Measurements from ENCODE around the gene PEX6.

GRCh38 chr6:42962502-42963178, 16.3 kb downstream of the PEX6 start:
- TF ChIP-seq CTCF (IDR thresholded peaks at IDR 0.05) (no peak), POLR2AphosphoS5 (IDR thresholded peaks at IDR 0.05) (no peak)

All from breast epithelium (tissue), 3 donors.